MCF 10A (cell line): Measurements from ENCODE around the gene IGF1R. TPM values are rescaled to one million over a fixed set of nuclear protein-coding genes. Genes with fewer than 3 reads are reported as not detected.

Experiments used
- BruUV-seq: library from RNA; stranded (reverse); fragments of 400-500 nt; replicated peaks from 2 replicates; lab custom pipeline; 2021; lab: Mats Ljungman, UMichigan
- CTCF ChIA-PET: fragments of 300-600 bp; sonication (Branson Sonifier 250); formaldehyde crosslinking; extraction: SDS; loops from one replicate; lab custom pipeline; 2021; ENCODE audit warnings: antibody characterized with exemption, inconsistent platforms; lab: Yijun Ruan, JAX
- POLR2A ChIA-PET: fragments of 300-600, 350-650 bp; sonication (Branson Sonifier 250); formaldehyde crosslinking; extraction: SDS; loops from one replicate; lab custom pipeline; 2020; ENCODE audit warnings: antibody characterized with exemption, inconsistent platforms; lab: Yijun Ruan, JAX
- DNase-seq: peaks from one replicate; pipeline ENCODE4 v3.0.0-alpha.2; 2018; ENCODE audit not compliant: unreplicated experiment
- H3K27ac Mint-ChIP-seq: one replicate; pipeline ENCODE4 v1.8.0; 2022; ENCODE audit warnings: mild to moderate bottlenecking, low read depth, mixed read lengths; ENCODE audit not compliant: unreplicated experiment
- H3K27me3 Mint-ChIP-seq: one replicate; pipeline ENCODE4 v1.8.0; 2022; ENCODE audit warnings: mixed read lengths; ENCODE audit not compliant: insufficient read depth, unreplicated experiment
- H3K36me3 Mint-ChIP-seq: one replicate; pipeline ENCODE4 v1.8.0; 2022; ENCODE audit warnings: mild to moderate bottlenecking, moderate library complexity, mixed read lengths; ENCODE audit not compliant: insufficient read depth, unreplicated experiment
- H3K4me1 Mint-ChIP-seq: one replicate; pipeline ENCODE4 v1.8.0; 2022; ENCODE audit warnings: mixed read lengths; ENCODE audit not compliant: insufficient read depth, unreplicated experiment
- H3K4me3 Mint-ChIP-seq: one replicate; pipeline ENCODE4 v1.8.0; 2022; ENCODE audit warnings: mild to moderate bottlenecking, moderate library complexity, mixed read lengths; ENCODE audit not compliant: unreplicated experiment
- H3K9me3 Mint-ChIP-seq: one replicate; pipeline ENCODE4 v1.8.0; 2022; ENCODE audit warnings: mixed read lengths; ENCODE audit not compliant: unreplicated experiment
- CTCF ChIP-seq: fragments of 200-600 bp; IDR thresholded peaks from one replicate; pipeline ENCODE4 v1.8.0; 2022; ENCODE audit warnings: antibody characterized with exemption, mild to moderate bottlenecking; ENCODE audit not compliant: unreplicated experiment
- intact Hi-C: fragments of 100-400 bp; cut with micrococcal nuclease; formaldehyde crosslinking; loops from 2 replicates; pipeline ENCODE4 v1.14.1; 2022
- total RNA-seq: library from RNA; stranded (reverse); gene quantifications from 2 replicates; pipeline ENCODE4 v1.2.3, GENCODE V29; 2022

The IGF1R gene
- total RNA-seq, 1 experiment from 2014 or later: 53.3 TPM

GRCh38 chr15:98859149-98859548 lies 210.8 kb downstream of the IGF1R start:
- intact Hi-C loops: no loop called here
- TF ChIP-seq CTCF: no peak
- Mint-ChIP-seq H3K9me3 (no peaks in the 10 kb centered on the region), H3K27me3 (no peaks in the 10 kb centered on the region), H3K36me3 (no peaks in the 10 kb centered on the region), H3K4me1 (peaks cover 23% of the 10 kb centered on the region), H3K4me3 (no peak overlapping the region), H3K27ac (no peak overlapping the region)
- POLR2A ChIA-PET: interaction anchor here (1.0 kb wide), 1 partner anchor 14 kb away, joined by 5 read pairs; no protein-coding TSS in a partner anchor
- no TSS peak for BruUV-seq
- DNase-seq: no peak
- CTCF ChIA-PET: no interaction called here

DNA sequence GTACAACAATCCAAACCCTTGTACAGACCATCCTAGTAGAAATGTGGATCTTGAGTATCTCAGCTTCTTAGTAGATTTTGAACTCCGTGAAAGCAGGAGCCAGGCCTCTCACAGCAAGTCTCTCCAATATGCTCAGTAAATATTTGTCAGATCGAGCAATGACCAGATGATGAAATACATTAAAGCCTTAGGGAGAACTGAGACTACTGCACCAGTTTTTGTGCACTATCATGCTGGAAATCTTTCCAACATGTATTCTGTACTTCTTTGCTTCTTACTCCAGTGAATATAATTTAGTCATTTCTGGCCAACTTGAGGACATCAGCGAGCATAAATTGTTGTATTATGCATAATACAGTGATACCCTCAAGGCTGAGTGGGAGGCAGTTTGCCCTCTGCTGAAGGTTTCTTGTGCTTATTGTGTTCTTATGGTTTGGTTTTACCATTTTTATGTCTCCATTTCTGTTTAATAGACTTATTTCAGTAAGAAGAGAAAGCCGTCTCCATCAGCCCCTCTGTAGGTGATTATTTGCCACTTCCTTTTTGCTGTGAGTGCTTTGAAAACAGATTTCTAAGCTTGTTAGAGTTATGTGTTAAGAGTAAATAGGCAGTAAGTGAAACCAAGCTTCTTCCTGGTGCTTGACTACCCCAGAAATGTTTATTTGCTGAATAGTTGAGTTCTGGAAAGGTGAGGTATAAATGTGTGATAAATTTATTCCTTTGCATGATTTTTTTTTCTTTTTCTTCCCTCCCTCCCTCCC lies 212.1 kb downstream of the IGF1R start:
- TF ChIP-seq CTCF: no peak
- H3K9me3 Mint-ChIP-seq: no peaks in the 10 kb centered on the region
- no peak for DNase-seq
- POLR2A ChIA-PET: interaction anchor here (1.0 kb wide), 1 partner anchor 13 kb away, joined by 5 read pairs; no protein-coding TSS in a partner anchor
- CTCF ChIA-PET: interaction anchor here (0.6 kb wide), 1 partner anchor 27 kb away, joined by 4 read pairs; no protein-coding TSS in a partner anchor
- no peaks in the 10 kb centered on the region for H3K36me3 Mint-ChIP-seq
- no TSS peak for BruUV-seq
- intact Hi-C loops: no loop called here
- H3K4me3 Mint-ChIP-seq: no peak overlapping the region
- peaks cover 19% of the 10 kb centered on the region for H3K4me1 Mint-ChIP-seq
- H3K27ac Mint-ChIP-seq: no peak overlapping the region
- H3K27me3 Mint-ChIP-seq: no peaks in the 10 kb centered on the region

DNA sequence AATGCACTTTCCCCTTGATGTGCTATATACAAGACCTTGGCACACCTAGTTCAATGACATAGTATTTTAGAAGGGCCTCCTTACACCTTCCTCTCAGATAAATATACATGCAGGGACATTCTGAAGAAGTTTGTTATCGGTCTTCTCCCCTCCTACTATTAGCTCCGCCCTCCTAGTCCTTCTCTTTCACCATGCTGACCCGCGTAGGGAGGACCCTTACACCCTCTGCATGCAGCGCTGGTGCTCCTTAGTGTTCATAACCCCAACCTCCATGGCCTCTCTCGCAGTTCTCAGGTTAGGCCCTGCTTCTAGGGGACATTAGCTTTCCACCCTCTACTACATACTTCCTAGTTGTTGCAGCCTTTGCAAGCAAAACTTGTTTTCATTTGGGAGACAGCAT lies 212.8 kb downstream of the IGF1R start:
- Mint-ChIP-seq H3K27ac (no peak overlapping the region), H3K4me1 (peaks cover 19% of the 10 kb centered on the region), H3K4me3 (no peak overlapping the region), H3K36me3 (no peaks in the 10 kb centered on the region), H3K27me3 (no peaks in the 10 kb centered on the region), H3K9me3 (no peaks in the 10 kb centered on the region)
- intact Hi-C loops: no loop called here
- ChIA-PET POLR2A (interaction anchor here (1.2 kb wide), 1 partner anchor 12 kb away, joined by 3 read pairs; no protein-coding TSS in a partner anchor), CTCF (no interaction called here)
- BruUV-seq: no TSS peak
- DNase-seq: no peak
- TF ChIP-seq CTCF: no peak

GRCh38 chr15:98863983-98864382 lies 215.6 kb downstream of the IGF1R start:
- no peak for DNase-seq
- H3K9me3 Mint-ChIP-seq: no peaks in the 10 kb centered on the region
- TF ChIP-seq CTCF: no peak
- H3K36me3 Mint-ChIP-seq: peaks cover 8% of the 10 kb centered on the region
- peaks cover 34% of the 10 kb centered on the region for H3K4me1 Mint-ChIP-seq
- H3K4me3 Mint-ChIP-seq: no peak overlapping the region
- no peak overlapping the region for H3K27ac Mint-ChIP-seq
- no peaks in the 10 kb centered on the region for H3K27me3 Mint-ChIP-seq
- BruUV-seq: no TSS peak
- intact Hi-C loops: no loop called here
- POLR2A ChIA-PET: interaction anchor here (0.6 to 1.0 kb wide), 4 partner anchors 10 to 347 kb away, joined by 3 to 6 read pairs (median 4); no protein-coding TSS in a partner anchor
- CTCF ChIA-PET: interaction anchor here (0.6 to 1.2 kb wide), 5 partner anchors 8 to 345 kb away, joined by 3 to 8 read pairs (median 3); no protein-coding TSS in a partner anchor
